HG02623 (cell line): Measurements from ENCODE around the gene ZNF273.
"Not testable (repeated sequence)": the region's sequence is repeated elsewhere in the genome, so short reads cannot be mapped to it uniquely, and the experiment has no call there.

Source experiments
- ATAC-seq: cut with Tn5 transposase; IDR thresholded peaks from one replicate; pipeline ENCODE4 v1.9.1; 2021; ENCODE audit warnings: moderate library complexity; ENCODE audit not compliant: unreplicated experiment

Gene ZNF273

DNA sequence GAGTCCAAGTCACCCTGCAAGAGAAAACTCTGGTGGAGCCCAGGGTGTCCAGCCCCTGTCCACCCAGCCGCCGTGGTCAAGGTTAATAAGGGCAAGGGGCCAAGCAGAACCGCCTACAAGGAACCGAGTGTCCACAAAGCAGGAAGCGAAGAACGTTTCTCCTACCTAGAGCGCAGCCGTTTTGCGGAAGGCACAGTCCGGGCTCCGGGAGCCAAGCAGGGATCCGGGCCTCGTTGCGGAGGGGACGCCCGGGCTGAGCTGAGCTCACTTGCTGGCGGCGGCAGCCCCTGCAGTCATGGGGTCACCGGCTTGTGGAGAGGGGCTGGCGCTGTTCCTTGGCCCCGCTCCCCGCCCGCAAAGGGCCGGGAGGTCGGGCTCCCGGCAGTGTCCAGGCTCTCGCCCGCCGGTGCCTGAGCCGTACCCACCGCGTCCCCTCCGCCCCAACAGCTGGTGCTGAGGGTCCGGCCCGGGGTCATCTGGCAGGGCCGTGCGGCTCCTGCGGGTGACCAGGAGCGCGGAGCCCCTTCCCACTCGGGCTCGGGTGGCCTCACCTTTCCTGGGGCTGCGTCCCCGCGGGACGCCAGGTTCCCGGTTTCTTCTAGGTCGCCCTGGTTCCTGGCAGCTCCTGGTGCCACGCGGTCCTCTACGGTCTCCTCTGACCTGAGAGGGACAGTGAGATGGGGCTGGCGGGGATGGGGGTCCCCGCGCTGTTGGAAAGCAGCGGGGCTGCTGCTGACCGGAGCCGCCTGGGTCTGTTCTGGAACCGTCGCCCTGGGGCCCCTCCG lies 14.0 kb upstream of the ZNF273 start:
- no peak for ATAC-seq

DNA sequence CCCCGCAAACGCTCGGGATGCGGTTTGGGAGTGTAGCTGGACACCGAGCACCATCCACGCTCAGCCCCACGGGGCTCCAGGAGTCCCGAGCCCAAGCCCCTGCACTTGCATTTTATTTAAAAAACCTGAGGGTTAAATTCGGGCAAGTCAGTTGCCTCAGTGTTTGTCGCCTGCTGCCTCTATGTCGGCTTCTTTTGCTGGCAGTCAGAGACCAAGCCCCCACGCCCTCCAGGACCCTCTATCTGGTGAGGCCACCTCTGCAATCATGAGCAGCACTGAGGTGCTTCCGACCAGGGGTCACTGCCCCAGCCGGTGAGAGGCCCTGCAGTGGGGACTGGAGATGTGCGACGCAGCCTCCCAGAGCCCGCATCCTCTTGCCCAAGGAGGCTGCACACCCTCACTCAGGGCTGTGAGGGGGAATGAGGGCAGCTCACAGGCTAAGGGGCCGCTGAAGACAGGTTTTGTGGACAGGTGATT lies 13.3 kb upstream of the ZNF273 start:
- no peak for ATAC-seq

DNA sequence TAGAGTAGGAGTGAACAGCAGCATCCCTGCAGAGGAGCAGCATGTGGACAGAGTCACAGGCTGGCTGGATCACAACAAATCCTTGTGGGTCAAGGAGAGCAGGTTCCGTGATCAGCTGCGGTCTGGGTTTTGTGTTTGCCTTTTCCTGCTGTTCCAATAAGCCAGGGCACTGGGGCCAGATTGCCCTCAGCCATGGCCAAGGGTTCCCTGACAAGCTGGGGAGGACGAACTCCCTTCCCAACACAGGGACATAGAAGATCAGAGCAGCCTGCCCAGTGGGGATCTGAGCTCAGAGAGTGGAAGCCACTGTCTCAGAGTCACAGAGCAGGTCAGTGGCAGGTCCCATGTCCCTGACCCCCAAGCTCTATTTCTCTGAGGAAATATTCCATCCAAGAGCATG lies 12.8 kb upstream of the ZNF273 start:
- not testable (repeated sequence) for ATAC-seq

GRCh38 chr7:64890761-64891362 lies 12.2 kb upstream of the ZNF273 start:
- no peak for ATAC-seq

DNA sequence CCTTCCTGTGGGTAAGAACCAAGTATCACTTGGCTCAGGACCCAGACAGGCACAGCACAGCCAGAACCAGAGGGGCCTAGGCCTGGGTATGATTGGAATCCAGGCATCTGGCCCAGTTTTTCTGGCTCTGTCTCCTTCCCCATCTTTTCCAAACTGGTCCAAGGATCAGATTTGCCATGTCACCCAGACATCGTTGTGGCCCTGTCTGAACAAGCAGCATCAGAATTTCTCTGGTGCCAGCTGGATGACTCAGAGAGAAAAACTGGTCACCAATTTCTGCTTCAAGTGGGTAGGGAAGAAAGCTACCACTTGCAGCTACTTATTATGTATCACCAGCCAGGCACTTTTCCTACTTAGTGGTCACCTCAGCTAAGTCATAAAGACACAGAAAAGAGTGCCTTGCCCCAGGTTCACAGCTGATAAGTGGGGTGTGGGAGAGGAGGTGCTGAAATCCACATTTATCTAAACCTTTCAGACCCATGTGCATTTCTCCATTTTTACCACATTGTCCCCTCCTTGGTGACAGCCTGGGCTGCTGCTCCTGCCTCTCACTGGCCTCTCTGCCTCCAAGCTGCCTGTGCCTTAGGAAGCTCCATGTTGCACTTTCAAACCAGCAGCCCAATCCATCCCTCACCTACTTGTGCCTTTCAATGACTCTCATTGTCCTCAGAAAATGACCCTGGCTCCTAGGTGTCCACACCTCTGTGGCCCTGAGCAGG lies 11.6 kb upstream of the ZNF273 start:
- not testable (repeated sequence) for ATAC-seq

DNA sequence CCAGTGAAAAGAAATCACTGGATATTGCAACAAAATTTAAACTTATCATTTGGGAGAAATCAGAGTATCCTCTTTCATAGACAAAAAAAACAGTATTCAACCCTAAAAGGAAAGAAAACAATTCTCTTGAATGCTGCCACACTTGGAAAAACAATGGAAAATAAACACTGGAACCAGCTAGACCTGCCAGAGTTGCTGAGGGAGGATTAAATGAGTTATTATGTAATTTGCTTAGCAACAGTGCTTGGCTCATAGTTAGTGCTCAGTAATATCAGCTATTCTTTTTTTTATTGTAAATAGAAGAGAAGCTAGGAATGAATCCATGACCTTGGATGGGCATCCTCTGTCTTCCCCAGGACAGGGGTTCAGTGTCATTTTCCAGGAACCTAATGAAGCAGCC lies 11.0 kb upstream of the ZNF273 start:
- no peak for ATAC-seq

DNA sequence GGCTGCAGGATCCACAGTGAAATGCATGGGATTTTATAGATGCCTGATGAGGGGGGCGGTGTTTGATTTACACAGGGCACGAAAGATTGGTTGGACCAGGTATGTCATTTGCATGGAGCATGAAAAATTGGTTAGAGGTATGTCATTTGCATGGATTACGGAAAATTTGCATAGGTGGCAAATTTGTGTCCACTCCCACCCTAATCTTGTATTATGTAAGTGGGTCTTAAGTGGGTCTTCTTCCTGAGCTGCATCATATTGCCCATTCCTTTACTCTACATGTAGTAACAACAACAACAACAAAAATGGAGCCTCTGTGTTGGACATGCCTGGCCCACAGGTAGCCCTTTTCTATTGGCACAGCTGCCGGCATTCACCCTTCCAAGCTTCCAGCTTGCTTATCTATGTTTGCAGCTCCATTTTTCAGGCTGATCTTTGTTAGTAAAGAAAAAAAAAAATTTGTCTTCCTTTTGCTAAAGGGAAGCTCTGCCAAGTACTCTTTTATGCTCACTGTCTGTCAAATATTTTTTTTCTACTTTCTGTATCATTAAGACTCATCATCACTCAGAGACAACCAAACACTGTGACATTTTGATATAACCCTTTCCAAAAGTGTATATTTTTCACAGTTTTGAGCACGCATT lies 10.3 kb upstream of the ZNF273 start:
- ATAC-seq, result no peak

GRCh38 chr7:64893401-64893800 lies 9.7 kb upstream of the ZNF273 start:
- ATAC-seq, result no peak

- ATAC-seq, result not testable (repeated sequence)
These were observed 640 bp upstream of the ZNF273 start for GRCh38 chr7:64902461-64902805.

DNA sequence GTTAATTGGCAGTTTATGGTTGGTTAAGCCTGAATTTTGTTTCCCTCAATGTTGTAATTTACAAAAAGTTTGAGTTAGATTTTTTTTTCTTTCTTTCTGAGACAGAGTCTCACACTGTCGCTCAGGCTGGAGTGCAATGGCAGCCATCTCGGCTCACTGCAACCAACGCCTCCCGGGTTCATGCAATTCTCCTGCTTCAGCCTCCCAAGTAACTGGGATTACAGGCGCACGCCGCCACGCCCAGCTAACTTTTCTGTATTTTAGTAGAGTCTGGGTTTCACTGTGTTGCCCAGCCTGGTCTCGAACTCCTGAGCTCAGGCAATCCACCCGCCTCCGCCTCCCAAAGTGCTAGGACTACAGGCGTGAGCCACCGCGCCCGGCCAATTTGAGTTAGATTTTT lies 935 bp downstream of the ZNF273 start:
- ATAC-seq, result no peak

DNA sequence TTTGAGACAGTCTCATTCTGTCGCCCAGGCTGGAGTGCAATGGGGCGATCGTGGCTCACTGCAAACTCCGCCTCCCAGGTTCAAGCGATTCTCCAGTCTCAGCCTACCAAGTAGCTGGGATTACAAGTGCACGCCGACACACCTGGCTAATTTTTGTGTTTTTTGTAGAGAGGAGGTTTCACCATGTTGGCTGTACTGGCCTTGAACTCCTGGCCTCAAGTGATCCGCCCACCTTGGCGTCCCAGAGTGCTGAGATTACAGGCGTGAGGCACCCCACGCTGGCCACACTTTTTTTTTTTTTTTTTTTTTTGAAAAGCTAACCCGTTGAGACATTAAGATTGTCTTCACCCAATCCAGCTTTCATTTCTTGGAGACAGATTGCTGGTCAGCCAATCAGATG lies 2.1 kb downstream of the ZNF273 start:
- no peak for ATAC-seq

- no peak for ATAC-seq
These were observed 2.5 kb downstream of the ZNF273 start for GRCh38 chr7:64905547-64905946.

GRCh38 chr7:64907641-64908326 lies 4.7 kb downstream of the ZNF273 start:
- no peak for ATAC-seq

- no peak for ATAC-seq
These were observed 5.3 kb downstream of the ZNF273 start for GRCh38 chr7:64908358-64908757.

- ATAC-seq, result no peak
These were observed 11.5 kb downstream of the ZNF273 start for GRCh38 chr7:64914557-64914956.

DNA sequence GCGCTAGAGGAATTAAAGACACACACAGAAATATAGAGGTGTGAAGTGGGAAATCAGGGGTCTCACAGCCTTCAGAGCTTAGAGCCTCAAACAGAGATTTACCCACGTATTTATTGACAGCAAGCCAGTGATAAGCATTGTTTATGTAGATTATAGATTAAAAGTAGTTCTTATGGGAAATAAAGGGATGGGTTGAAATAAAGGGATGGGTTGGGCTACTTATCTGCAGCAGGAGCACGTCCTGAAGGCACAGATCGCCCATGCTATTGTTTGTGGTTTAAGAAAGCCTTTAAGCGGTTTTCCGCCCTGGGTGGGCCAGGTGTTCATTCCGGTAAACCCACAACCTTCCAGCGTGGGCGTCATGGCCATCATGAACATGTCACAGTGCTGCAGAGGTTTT lies 12.2 kb downstream of the ZNF273 start:
- ATAC-seq, result not testable (repeated sequence)

GRCh38 chr7:64928252-64929187 lies 25.4 kb downstream of the ZNF273 start:
- not testable (repeated sequence) for ATAC-seq

DNA sequence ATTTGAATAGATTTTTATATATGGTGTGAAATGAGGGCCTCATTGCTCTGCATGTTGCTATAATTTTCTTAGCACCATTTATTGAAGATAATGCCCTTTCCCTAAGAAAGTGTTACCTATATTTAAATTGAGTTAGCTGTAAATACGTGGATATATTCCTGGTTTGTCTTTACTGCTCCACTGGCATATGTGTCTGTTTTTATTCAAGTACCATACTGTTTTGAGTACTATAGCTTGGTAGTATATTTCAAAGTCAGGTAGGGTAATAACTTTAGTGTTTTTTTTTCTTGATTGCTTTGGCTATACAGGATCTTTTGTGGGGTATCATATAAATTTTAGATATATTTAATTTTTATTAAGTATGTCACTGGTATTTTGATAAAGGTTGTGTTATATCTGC lies 31.4 kb downstream of the ZNF273 start:
- no peak for ATAC-seq

DNA sequence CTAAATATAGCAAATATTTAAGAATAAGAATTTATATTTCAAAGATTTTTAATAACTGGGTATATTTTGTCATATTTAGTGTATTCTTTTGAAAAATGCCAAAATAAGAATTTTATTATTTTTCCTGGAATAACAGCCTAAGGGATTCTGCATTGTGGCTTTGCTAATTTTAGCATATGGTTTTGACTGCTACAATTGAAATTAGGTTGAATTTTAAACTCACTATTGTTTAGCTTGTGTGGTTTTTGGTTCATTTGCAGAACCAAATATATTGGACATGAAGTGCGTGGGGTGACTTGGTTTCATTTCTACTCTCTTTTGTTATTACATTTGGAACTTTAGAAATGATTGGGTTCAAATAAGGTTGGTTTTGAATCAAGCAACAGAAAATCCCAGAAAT lies 35.5 kb downstream of the ZNF273 start:
- ATAC-seq, result no peak

GRCh38 chr7:64940021-64940420 lies 36.9 kb downstream of the ZNF273 start:
- not testable (repeated sequence) for ATAC-seq
